Motor neuron (in vitro differentiated cells): ENCODE data around the gene PRAMEF1. TPM values are rescaled to one million over a fixed set of nuclear protein-coding genes. Genes with fewer than 3 reads are reported as not detected.
"Not testable (repeated sequence)": the region's sequence is repeated elsewhere in the genome, so short reads cannot be mapped to it uniquely, and the experiment has no call there.

Experiments used
- ATAC-seq, 8 experiments: fragments of 200-7000 bp; cut with Tn5 transposase; replicated peaks in 6 of 8; 2 replicates each; pipeline ENCODE4 v1.8.0; 2021; ENCODE audit warnings: mild to moderate bottlenecking in 8 of 8, moderate library complexity in 8 of 8
- H3K27ac ChIP-seq, 2 donors: fragments of 250-450 bp; sonication (Bioruptor Pico); 2 replicates each; pipeline ENCODE4 v1.9.0; 2021; ENCODE audit warnings: antibody characterized with exemption in 2 of 2, mild to moderate bottlenecking in 2 of 2, moderate library complexity in 1 of 2
- H3K4me1 ChIP-seq, 2 donors: fragments of 250-450 bp; sonication (Bioruptor Pico); replicated peaks in 1 of 2; 2 replicates each; pipeline ENCODE4 v1.6.1; 2021; ENCODE audit warnings: antibody characterized with exemption in 2 of 2, mild to moderate bottlenecking in 2 of 2, moderate library complexity in 1 of 2
- H3K4me3 ChIP-seq, 5 donors: fragments of 250-450 bp; sonication (Bioruptor Pico); 2 replicates each; pipeline ENCODE4 v1.9.0; 2021; ENCODE audit warnings: antibody characterized with exemption in 5 of 5, mild to moderate bottlenecking in 5 of 5, moderate library complexity in 4 of 5
- WGBS, 10 experiments: fragments of 450-650 bp; shearing (Covaris generic); methylation state at CpG; one replicate each; pipeline ENCODE4 v1.0.0; 2022; 5-methylcytosine and 5-hydroxymethylcytosine counted together
- in situ Hi-C, 9 experiments: fragments of 400-800 bp; cut with MboI; loops; one replicate each; pipeline ENCODE4 v1.15.0; 2021; ENCODE audit warnings: low sequenced_read_pairs in 9 of 9, low pct_unique_long_range_greater_than_20kb in 2 of 9; ENCODE audit not compliant: unreplicated experiment in 9 of 9
- total RNA-seq, 8 experiments: library from RNA; unstranded; fragments of 300-600 nt; gene quantifications; 2 replicates each; pipeline versions ENCODE4 v1.2.3 to v1.2.4, GENCODE V29; 2022

Gene PRAMEF1
- total RNA-seq, 8 experiments from 2014 or later, result 0.18 to 0.66 (median 0.25) TPM; not detected in 4

DNA sequence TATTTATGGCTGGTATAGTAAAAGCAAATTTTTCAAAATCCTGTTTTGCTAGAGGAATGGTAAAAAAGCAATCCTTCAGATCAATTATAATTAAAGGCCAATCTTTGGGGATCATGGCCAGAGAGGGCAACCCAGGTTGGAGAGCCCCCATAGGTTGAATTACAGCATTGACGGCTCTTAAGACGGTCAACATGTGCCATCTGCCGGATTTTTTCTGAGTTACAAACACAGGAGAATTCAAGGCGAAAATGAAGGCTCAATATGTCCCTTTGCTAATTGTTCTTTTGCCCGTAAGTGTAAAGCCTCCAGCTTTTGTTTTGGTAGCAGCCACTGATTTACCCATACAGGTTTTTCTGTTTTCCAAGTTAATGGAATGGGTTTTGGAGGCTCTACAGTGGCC lies 9.7 kb upstream of the PRAMEF1 start:
- H3K4me3 ChIP-seq, in situ Hi-C loops, H3K27ac ChIP-seq, H3K4me1 ChIP-seq, ATAC-seq: not testable (repeated sequence)
- WGBS, 10 experiments, result 33% methylated on average over 4 of the region's 5 CpGs; no CpG with 5 or more reads in 9 of the 10 experiments

DNA sequence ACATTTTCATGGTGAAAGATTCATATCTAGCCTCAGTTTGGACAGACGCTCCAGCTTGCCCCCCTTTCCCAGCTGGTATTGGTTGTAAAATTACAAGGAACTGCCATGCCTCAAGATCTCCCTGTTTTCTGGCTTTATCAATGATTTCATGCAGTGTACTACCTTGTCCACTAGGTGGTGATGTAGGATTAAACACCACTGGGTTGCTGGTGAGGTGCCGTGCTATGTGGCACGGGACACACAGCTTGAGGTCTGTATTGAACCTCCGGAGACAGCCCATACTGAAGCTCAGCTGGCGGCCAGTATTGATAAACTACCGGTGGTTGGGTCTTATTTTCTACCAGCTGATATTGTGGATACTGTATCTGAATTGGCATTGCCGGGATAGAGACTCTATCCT lies 7.4 kb upstream of the PRAMEF1 start:
- 20 to 50% (median 37%) methylated on average over 1 to 2 of the region's 7 CpGs; no CpG with 5 or more reads in 6 of the 10 experiments for WGBS, 10 experiments
- H3K27ac ChIP-seq, in situ Hi-C loops, H3K4me3 ChIP-seq, H3K4me1 ChIP-seq: not testable (repeated sequence)
- peak in 3 of 8 experiments; percentile 21 to 42 (median 31) for ATAC-seq

DNA sequence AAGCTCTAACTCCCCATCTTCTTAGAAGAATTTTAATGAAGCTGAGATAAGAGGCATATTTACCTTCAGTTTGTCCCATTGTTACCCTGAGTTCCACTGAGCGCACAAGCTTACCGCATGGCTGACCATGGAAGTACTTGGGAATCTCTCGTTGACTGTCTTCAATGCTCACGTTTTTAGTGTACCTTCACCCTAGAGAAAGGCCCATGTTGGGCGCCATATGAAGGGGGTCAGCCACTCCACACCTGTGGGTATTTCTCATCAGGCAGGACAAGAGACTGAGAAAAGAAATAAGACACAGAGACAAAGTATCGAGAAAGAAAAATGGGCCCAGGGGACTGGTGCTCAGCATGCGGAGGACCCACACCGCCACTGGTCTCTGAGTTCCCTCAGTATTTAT lies 6.5 kb upstream of the PRAMEF1 start:
- H3K27ac ChIP-seq, in situ Hi-C loops, H3K4me1 ChIP-seq, ATAC-seq, H3K4me3 ChIP-seq: not testable (repeated sequence)
- 20 to 100% (median 77%) methylated on average over 1 to 7 of the region's 8 CpGs; no CpG with 5 or more reads in 4 of the 10 experiments for WGBS, 10 experiments

DNA sequence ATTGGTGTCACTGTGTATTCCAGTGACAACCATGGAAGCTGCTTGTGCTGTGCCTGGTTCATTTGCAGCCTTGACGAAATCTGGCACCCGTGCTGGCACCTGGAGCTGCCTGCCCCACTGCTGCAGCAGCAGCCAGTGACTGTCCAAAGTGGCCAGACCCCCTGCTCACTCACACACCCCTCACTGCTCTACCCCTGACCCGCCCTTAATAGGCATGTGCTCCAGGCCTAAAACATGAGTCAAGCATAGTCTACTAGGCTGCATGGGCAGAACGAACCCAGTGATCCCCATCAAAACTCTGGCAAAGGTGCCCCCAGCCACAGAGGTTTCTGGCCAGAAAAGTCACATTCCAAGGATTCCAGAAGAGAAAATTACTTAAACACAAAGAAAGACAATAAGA lies 7.7 kb downstream of the PRAMEF1 start:
- H3K4me1 ChIP-seq, result no peaks in the 10 kb centered on the region
- in situ Hi-C loops, result no loop called here
- 0 to 39% (median 17%) methylated on average over 1 to 4 of the region's 4 CpGs; no CpG with 5 or more reads in 3 of the 10 experiments for WGBS, 10 experiments

DNA sequence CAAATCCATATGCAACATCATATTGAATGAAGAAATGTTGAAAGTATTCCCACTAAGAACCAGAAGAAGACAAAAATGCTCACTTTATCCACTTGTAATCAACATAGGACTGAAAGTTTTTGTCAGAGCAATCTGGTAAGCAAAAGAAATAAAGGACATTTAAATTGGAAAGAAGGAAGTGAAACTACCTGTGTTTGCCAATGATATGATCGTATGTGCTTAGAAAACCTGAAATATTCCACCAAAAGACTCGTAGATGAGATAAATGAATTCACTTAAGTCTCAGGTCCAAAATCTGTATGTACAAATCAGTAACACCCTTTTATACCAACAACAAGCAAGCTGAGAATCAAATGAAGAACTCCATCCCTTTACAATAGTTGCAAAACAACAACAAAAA lies 8.5 kb downstream of the PRAMEF1 start:
- Histone ChIP-seq H3K4me3 (no peak overlapping the region), H3K4me1 (no peaks in the 10 kb centered on the region), H3K27ac (no peak overlapping the region)
- 0 to 61% (median 31%) methylated on average over 1 to 2 of the region's 2 CpGs; no CpG with 5 or more reads in 1 of the 10 experiments for WGBS, 10 experiments
- no peak for ATAC-seq
- in situ Hi-C loops, result no loop called here

More for the DNA sequence above, 7.7 kb downstream of the PRAMEF1 start:
- no peak overlapping the region for H3K27ac ChIP-seq
- H3K4me3 ChIP-seq, result no peak overlapping the region
- no peak for ATAC-seq

DNA sequence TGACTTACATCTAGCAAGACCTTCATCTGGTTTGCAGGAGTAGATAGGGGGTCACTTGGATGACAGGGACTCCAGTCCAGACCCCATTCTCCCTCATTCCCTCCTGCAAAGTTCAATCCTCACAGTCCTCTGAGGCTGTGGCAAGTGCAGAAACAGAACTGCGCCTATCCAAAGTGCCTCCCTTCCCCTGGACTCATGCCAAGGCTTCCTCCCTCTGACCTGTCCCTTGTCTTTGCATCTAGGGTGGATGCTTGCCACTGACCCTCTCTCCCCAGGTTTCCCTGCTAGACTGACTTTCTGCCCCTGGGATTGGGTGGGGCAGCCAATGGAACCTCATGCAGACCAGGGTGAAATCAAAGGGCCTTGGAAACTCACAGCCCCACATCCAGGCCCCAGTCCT lies 18.7 kb downstream of the PRAMEF1 start:
- in situ Hi-C loops, result no loop called here
- Histone ChIP-seq H3K4me1 (no peaks in the 10 kb centered on the region), H3K4me3 (no peak overlapping the region), H3K27ac (no peak overlapping the region)
- ATAC-seq, result no peak
- 0 to 80% (median 50%) methylated on average over 1 of the region's 1 CpG; no CpG with 5 or more reads in 5 of the 10 experiments for WGBS, 10 experiments

DNA sequence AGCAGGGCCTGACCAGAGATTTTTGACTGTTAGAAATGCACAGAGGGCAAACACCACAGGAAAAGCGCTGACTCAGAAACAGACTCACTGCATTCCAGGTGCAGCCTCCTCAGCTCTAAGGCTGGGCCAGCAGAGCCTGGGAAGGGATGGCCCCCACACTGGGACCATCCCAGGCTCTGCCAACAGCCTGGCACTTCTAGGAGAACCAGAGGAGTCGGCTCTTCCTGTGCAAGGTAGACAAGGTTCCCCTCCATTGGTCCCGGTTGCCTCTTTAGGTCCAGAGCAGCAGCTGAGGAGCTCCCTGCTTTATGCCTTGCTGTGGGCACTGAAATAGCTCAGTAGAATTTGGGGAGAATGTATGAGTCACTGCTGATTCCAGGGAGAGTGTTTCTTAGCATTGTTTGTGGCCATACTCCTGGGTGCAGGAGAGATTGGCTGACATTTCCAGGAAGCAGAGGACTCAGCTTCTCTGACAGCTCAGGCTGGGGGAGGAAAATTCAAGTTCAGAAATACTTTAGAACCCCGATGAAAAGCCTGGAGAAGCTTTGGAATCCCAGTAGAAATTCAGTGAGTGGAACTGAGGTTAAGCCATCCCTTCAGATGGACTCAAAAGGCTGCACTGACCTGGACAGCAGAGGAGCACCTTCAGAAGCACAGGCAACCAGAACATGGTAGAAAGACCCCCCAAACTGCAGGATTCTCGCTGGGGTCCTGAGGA lies 19.7 kb downstream of the PRAMEF1 start:
- ATAC-seq, result no peak
- in situ Hi-C loops, result no loop called here
- Histone ChIP-seq H3K4me3 (no peak overlapping the region), H3K27ac (no peak overlapping the region), H3K4me1 (no peaks in the 10 kb centered on the region)
- 0 to 92% (median 28%) methylated on average over 1 to 5 of the region's 5 CpGs; no CpG with 5 or more reads in 1 of the 10 experiments for WGBS, 10 experiments

DNA sequence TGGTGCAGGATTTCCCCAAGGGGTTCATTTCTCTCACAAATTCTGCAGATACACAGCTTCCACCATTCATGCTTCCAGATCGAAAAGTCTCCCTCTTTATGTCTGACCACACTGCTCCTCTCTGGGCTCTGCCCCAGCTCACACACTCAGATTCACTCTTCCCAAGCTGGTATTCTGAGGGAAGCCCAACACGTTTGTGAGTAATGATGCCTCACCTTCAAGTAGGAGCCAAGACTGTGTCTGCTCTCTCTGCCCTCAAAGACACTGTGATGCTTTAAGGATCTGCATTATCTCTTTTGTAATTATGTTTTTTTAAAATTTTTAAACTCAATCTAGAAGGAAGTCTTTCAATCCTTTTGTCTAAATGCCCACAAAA lies 20.2 kb downstream of the PRAMEF1 start:
- Histone ChIP-seq H3K4me3 (no peak overlapping the region), H3K27ac (no peak overlapping the region), H3K4me1 (no peaks in the 10 kb centered on the region)
- no peak for ATAC-seq
- in situ Hi-C loops, result no loop called here
- WGBS, 10 experiments, result 11 to 40% (median 24%) methylated on average over 1 to 2 of the region's 2 CpGs; no CpG with 5 or more reads in 6 of the 10 experiments

DNA sequence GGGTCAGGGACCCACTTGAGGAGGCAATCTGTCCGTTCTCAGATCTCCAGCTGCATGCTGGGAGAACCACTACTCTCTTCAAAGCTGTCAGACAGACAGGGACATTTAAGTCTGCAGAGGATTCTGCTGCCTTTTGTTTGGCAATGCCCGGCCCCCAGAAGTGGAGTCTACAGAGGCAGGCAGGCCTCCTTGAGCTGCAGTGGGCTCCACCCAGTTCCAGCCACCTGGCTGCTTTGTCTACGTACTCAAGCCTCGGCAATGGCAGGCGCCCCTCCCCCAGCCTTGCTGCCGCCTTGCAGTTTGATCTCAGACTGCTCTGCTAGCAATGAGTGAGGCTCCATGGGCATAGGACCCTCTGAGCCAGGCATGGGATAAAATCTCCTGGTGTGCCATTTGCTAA lies 27.9 kb downstream of the PRAMEF1 start:
- ATAC-seq, H3K4me3 ChIP-seq, H3K4me1 ChIP-seq, H3K27ac ChIP-seq, in situ Hi-C loops: not testable (repeated sequence)
- WGBS, 10 experiments, result 0 to 100% (median 47%) methylated on average over 1 to 6 of the region's 6 CpGs; no CpG with 5 or more reads in 5 of the 10 experiments

DNA sequence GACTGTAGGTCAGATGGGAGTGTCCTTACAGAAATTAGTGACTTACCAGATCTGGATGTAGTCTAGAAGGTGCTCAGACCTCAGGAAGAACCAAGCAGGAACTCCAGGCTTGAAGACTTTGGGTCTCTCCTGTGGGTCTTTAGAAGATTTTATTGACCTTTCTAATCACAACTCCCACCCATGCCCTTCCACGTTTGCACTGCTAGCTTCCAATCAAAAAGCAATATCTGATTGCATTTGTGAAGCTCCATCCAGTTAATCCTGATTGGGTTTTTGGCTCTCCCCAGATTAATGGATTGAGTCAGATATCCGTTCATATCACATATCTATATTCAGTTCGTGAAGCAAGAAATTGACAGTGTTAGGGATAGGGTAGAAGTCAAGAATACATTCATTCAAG lies 40.1 kb downstream of the PRAMEF1 start, which contains the start of gene PRAMEF11:
PRAMEF11 (minus strand) TSS at position 101 of the 400 bp plus-strand sequence. CDS start 2,621 bp downstream, outside the sequence.
- WGBS, 10 experiments, result 0 to 10% (median 0%) methylated on average over 1 to 3 of the region's 3 CpGs; no CpG with 5 or more reads in 6 of the 10 experiments
- H3K4me1 ChIP-seq, ATAC-seq, in situ Hi-C loops, H3K27ac ChIP-seq, H3K4me3 ChIP-seq: not testable (repeated sequence)

DNA sequence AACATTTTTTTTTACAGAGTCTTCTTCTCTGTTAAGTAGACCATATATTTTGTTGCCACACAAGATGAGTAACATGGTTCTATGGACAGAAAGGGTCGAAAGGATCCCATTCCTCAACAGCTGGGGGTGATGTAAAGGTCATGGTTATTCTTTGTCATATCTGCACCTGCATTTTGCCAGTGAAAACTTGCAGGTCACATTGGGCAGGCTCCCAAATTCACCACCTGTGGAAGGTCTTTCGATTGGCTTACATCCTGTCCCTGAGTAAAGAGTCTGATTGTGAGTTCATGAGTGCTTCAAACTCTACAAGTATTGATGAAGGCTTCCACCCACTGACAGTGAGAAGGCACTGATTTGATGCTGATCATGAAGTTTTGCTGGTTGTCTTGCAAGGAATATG lies 42.1 kb downstream of the PRAMEF1 start:
- H3K4me1 ChIP-seq, in situ Hi-C loops, H3K27ac ChIP-seq, H3K4me3 ChIP-seq, ATAC-seq: not testable (repeated sequence)
- 11 to 80% (median 24%) methylated on average over 1 to 2 of the region's 2 CpGs; no CpG with 5 or more reads in 6 of the 10 experiments for WGBS, 10 experiments
